HG03442 (cell line): ENCODE measurements around the gene KRTAP5-4.

Experiments
- ATAC-seq: cut with Tn5 transposase; IDR thresholded peaks from one replicate; pipeline ENCODE4 v1.9.1; 2021; ENCODE audit warnings: mild to moderate bottlenecking, moderate library complexity; ENCODE audit not compliant: unreplicated experiment

KRTAP5-4 gene

GRCh38 chr11:1574238-1574932 lies 47.6 kb downstream of the KRTAP5-4 start:
- ATAC-seq: no peak

- no peak for ATAC-seq
Measured at GRCh38 chr11:1573903-1574237, 48.1 kb downstream of the KRTAP5-4 start.

- ATAC-seq: no peak
Measured at GRCh38 chr11:1573077-1573902, 48.6 kb downstream of the KRTAP5-4 start.

- peak; percentile 50 for ATAC-seq
Measured at GRCh38 chr11:1572197-1573076, 49.5 kb downstream of the KRTAP5-4 start, which contains the start of gene DUSP8. Gene DUSP8 (minus strand): TSS chr11:1572271. CDS start chr11:1565826, 6,445 bp downstream.

- peak; percentile 2 for ATAC-seq
Measured at GRCh38 chr11:1571760-1572196, 50.2 kb downstream of the KRTAP5-4 start.
